GM23338 (cell line): ENCODE results near the gene STK33. TPM values are rescaled to one million over a fixed set of nuclear protein-coding genes. Genes with fewer than 3 reads are reported as not detected.

ENCODE experiments used
- ATAC-seq: fragments of 200-7000 bp; cut with Tn5 transposase; 3 replicates; pipeline ENCODE4 v1.9.1; 2020
- DNase-seq: peaks from one replicate; pipeline ENCODE4 v3.0.0-alpha.2; 2015; ENCODE audit warnings: low spot score
- H2AFZ ChIP-seq: fragments of 200-600 bp; sonication (generic); 2 replicates; pipeline ENCODE4 v1.8.0; 2016; ENCODE audit warnings: antibody characterized with exemption, mild to moderate bottlenecking, moderate library complexity
- H3F3A ChIP-seq: fragments of 200-600 bp; sonication (generic); replicated peaks from 2 replicates; pipeline ENCODE4 v1.8.0; 2017; ENCODE audit warnings: antibody characterized with exemption, mixed run types, low read depth
- H3K27ac ChIP-seq: fragments of 200-600 bp; sonication (generic); 2 replicates; pipeline ENCODE4 v1.6.1; 2016; ENCODE audit warnings: low read depth
- H3K27me3 ChIP-seq: fragments of 200-600 bp; sonication (generic); 2 replicates; pipeline ENCODE4 v1.8.0; 2016; ENCODE audit warnings: mild to moderate bottlenecking, mixed run types, moderate library complexity; ENCODE audit not compliant: insufficient read depth
- H3K36me3 ChIP-seq: fragments of 200-600 bp; sonication (generic); 2 replicates; pipeline ENCODE4 v1.8.0; 2016; ENCODE audit warnings: mild to moderate bottlenecking; ENCODE audit not compliant: insufficient read depth
- H3K4me1 ChIP-seq: fragments of 200-600 bp; sonication (generic); 2 replicates; pipeline ENCODE4 v1.8.0; 2016; ENCODE audit warnings: mild to moderate bottlenecking, moderate library complexity; ENCODE audit not compliant: insufficient read depth
- H3K4me2 ChIP-seq: fragments of 200-600 bp; sonication (generic); 2 replicates; pipeline ENCODE4 v1.7.1; 2017; ENCODE audit warnings: mixed run types
- H3K4me3 ChIP-seq: fragments of 200-600 bp; sonication (generic); 2 replicates; pipeline ENCODE4 v1.6.1; 2016; ENCODE audit warnings: mixed run types
- H3K79me2 ChIP-seq: fragments of 200-600 bp; sonication (generic); replicated peaks from 2 replicates; pipeline ENCODE4 v1.8.0; 2017; ENCODE audit warnings: mild to moderate bottlenecking; ENCODE audit not compliant: insufficient read depth
- H3K9me2 ChIP-seq: fragments of 200-600 bp; sonication (generic); 2 replicates; pipeline ENCODE4 v1.8.0; 2017; ENCODE audit not compliant: insufficient read depth
- H4K20me1 ChIP-seq: fragments of 200-600 bp; sonication (generic); replicated peaks from 2 replicates; pipeline ENCODE4 v1.8.0; 2017; ENCODE audit warnings: mild to moderate bottlenecking; ENCODE audit not compliant: insufficient read depth
- H3K27ac Mint-ChIP-seq: 2 replicates; pipeline ENCODE4 v1.8.0; 2020; ENCODE audit warnings: inconsistent platforms, mild to moderate bottlenecking, moderate library complexity, mixed read lengths
- H3K27me3 Mint-ChIP-seq: 3 replicates; pipeline ENCODE4 v1.8.0; 2022; ENCODE audit warnings: low read depth, mild to moderate bottlenecking, moderate library complexity, mixed read lengths, inconsistent platforms; ENCODE audit not compliant: insufficient read depth, poor library complexity
- H3K36me3 Mint-ChIP-seq: 3 replicates; pipeline ENCODE4 v1.8.0; 2021; ENCODE audit warnings: low read depth, mild to moderate bottlenecking, inconsistent platforms, moderate library complexity, mixed read lengths
- H3K4me1 Mint-ChIP-seq: 3 replicates; pipeline ENCODE4 v1.8.0; 2020; ENCODE audit warnings: mild to moderate bottlenecking, inconsistent platforms, mixed read lengths
- H3K4me3 Mint-ChIP-seq: 3 replicates; pipeline ENCODE4 v1.8.0; 2021; ENCODE audit warnings: moderate library complexity, mild to moderate bottlenecking, inconsistent platforms, mixed read lengths
- H3K9me3 Mint-ChIP-seq: 3 replicates; pipeline ENCODE4 v1.8.0; 2020; ENCODE audit warnings: moderate library complexity, mild to moderate bottlenecking, inconsistent platforms, mixed read lengths
- CREB1 ChIP-seq: fragments of 250-450 bp; sonication (Bioruptor Pico); IDR thresholded peaks from 2 replicates; pipeline ENCODE4 v1.5.0; 2020; ENCODE audit warnings: low read depth, mild to moderate bottlenecking, moderate library complexity
- EZH2 ChIP-seq: fragments of 200-600 bp; sonication (generic); IDR thresholded peaks from one replicate; pipeline ENCODE4 v1.8.0; 2017; ENCODE audit warnings: antibody characterized with exemption, mild to moderate bottlenecking, low read depth; ENCODE audit not compliant: unreplicated experiment
- JUNB ChIP-seq: IDR thresholded peaks from one replicate; pipeline ENCODE4 v1.6.1; 2016; ENCODE audit warnings: antibody characterized with exemption; ENCODE audit not compliant: unreplicated experiment
- NANOG ChIP-seq: IDR thresholded peaks from 2 replicates; pipeline ENCODE4 v1.6.1; 2016; ENCODE audit warnings: antibody characterized with exemption, borderline replicate concordance
- POLR2AphosphoS5 ChIP-seq: IDR thresholded peaks from 2 replicates; pipeline ENCODE4 v1.6.1; 2016; ENCODE audit warnings: antibody characterized with exemption, low read depth
- ZNF114 ChIP-seq: fragments of 250-450 bp; sonication (Bioruptor Pico); IDR thresholded peaks from 2 replicates; pipeline ENCODE4 v1.5.0; 2020; ENCODE audit warnings: mild to moderate bottlenecking, moderate library complexity
- ZNF331 ChIP-seq: fragments of 250-450 bp; sonication (Bioruptor Pico); IDR thresholded peaks from 2 replicates; pipeline ENCODE4 v1.5.0; 2020; ENCODE audit warnings: low read depth, mild to moderate bottlenecking, moderate library complexity
- polyA plus RNA-seq: library from polyadenylated mRNA; unstranded; fragments of >200 nt; fragmentation: Nextera tagmentation; extraction: Ambion mirVana; gene quantifications from 2 replicates; pipeline ENCODE4 v1.2.1, GENCODE V29; 2016
- total RNA-seq: library from RNA; depleted of rRNA; stranded (reverse); fragments of >200 nt; shearing (Covaris generic); gene quantifications from 2 replicates; pipeline ENCODE4 v1.2.3, GENCODE V29; 2014
- TF ChIP-seq, protein P1 (sequence below): fragments of 250-450 bp; sonication (Bioruptor Pico); IDR thresholded peaks from 2 replicates; pipeline ENCODE4 v1.5.0; 2020; ENCODE audit warnings: mild to moderate bottlenecking, moderate library complexity
- TF ChIP-seq, protein P2 (sequence below): IDR thresholded peaks from 2 replicates; pipeline ENCODE4 v1.6.1; 2016; ENCODE audit warnings: antibody characterized with exemption
- TF ChIP-seq, protein P3 (sequence below): IDR thresholded peaks from one replicate; pipeline ENCODE4 v1.6.1; 2018; ENCODE audit warnings: antibody characterized with exemption; ENCODE audit not compliant: unreplicated experiment
- TF ChIP-seq, protein P4 (sequence below), 2 experiments: fragments of 200-600 bp in 1 of 2; sonication (generic) in 1 of 2; conservative IDR thresholded peaks; 2 replicates each; pipeline versions ENCODE4 v1.5.1 to v1.6.1; 2016 to 2017; ENCODE audit warnings: antibody characterized with exemption in 2 of 2, low read depth in 2 of 2, mild to moderate bottlenecking in 2 of 2, moderate library complexity in 1 of 2

The STK33 gene
- total and polyA plus RNA-seq, 2 experiments from 2014 or later: 17.2 to 18.2 TPM

DNA sequence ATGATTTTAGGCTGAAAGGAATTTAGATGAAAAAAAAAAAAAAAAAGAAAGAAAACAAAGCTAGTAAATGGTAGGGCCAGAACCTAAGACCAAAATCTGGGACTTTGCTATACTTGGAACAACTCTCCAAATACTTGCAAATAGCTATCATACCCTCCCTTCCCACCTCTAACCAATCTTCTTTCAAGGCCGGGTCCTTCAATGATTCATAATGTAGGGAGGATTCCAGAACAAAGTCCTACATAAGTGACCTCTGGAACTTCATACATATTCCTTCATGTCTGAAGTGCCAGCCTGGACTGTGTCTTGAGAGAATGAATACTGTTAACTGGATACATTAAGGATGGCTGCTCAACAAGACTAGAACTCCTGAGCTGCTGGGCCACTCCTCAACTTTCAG, 9.9 kb downstream of the STK33 start (continued):
- TF ChIP-seq, protein P1, sequence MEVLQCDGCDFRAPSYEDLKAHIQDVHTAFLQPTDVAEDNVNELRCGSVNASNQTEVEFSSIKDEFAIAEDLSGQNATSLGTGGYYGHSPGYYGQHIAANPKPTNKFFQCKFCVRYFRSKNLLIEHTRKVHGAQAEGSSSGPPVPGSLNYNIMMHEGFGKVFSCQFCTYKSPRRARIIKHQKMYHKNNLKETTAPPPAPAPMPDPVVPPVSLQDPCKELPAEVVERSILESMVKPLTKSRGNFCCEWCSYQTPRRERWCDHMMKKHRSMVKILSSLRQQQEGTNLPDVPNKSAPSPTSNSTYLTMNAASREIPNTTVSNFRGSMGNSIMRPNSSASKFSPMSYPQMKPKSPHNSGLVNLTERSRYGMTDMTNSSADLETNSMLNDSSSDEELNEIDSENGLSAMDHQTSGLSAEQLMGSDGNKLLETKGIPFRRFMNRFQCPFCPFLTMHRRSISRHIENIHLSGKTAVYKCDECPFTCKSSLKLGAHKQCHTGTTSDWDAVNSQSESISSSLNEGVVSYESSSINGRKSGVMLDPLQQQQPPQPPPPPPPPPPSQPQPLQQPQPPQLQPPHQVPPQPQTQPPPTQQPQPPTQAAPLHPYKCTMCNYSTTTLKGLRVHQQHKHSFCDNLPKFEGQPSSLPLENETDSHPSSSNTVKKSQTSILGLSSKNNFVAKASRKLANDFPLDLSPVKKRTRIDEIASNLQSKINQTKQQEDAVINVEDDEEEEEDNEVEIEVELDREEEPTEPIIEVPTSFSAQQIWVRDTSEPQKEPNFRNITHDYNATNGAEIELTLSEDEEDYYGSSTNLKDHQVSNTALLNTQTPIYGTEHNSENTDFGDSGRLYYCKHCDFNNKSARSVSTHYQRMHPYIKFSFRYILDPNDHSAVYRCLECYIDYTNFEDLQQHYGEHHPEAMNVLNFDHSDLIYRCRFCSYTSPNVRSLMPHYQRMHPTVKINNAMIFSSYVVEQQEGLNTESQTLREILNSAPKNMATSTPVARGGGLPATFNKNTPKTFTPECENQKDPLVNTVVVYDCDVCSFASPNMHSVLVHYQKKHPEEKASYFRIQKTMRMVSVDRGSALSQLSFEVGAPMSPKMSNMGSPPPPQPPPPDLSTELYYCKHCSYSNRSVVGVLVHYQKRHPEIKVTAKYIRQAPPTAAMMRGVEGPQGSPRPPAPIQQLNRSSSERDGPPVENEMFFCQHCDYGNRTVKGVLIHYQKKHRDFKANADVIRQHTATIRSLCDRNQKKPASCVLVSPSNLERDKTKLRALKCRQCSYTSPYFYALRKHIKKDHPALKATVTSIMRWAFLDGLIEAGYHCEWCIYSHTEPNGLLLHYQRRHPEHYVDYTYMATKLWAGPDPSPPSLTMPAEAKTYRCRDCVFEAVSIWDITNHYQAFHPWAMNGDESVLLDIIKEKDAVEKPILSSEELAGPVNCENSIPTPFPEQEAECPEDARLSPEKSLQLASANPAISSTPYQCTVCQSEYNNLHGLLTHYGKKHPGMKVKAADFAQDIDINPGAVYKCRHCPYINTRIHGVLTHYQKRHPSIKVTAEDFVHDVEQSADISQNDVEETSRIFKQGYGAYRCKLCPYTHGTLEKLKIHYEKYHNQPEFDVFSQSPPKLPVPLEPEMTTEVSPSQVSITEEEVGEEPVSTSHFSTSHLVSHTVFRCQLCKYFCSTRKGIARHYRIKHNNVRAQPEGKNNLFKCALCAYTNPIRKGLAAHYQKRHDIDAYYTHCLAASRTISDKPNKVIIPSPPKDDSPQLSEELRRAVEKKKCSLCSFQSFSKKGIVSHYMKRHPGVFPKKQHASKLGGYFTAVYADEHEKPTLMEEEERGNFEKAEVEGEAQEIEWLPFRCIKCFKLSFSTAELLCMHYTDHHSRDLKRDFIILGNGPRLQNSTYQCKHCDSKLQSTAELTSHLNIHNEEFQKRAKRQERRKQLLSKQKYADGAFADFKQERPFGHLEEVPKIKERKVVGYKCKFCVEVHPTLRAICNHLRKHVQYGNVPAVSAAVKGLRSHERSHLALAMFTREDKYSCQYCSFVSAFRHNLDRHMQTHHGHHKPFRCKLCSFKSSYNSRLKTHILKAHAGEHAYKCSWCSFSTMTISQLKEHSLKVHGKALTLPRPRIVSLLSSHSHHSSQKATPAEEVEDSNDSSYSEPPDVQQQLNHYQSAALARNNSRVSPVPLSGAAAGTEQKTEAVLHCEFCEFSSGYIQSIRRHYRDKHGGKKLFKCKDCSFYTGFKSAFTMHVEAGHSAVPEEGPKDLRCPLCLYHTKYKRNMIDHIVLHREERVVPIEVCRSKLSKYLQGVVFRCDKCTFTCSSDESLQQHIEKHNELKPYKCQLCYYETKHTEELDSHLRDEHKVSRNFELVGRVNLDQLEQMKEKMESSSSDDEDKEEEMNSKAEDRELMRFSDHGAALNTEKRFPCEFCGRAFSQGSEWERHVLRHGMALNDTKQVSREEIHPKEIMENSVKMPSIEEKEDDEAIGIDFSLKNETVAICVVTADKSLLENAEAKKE (CRISPR knock-in tag): no peak
- TF ChIP-seq NANOG (no peak), ZNF114 (CRISPR knock-in tag) (no peak)
- TF ChIP-seq, protein P2, sequence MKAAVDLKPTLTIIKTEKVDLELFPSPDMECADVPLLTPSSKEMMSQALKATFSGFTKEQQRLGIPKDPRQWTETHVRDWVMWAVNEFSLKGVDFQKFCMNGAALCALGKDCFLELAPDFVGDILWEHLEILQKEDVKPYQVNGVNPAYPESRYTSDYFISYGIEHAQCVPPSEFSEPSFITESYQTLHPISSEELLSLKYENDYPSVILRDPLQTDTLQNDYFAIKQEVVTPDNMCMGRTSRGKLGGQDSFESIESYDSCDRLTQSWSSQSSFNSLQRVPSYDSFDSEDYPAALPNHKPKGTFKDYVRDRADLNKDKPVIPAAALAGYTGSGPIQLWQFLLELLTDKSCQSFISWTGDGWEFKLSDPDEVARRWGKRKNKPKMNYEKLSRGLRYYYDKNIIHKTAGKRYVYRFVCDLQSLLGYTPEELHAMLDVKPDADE: no peak

DNA sequence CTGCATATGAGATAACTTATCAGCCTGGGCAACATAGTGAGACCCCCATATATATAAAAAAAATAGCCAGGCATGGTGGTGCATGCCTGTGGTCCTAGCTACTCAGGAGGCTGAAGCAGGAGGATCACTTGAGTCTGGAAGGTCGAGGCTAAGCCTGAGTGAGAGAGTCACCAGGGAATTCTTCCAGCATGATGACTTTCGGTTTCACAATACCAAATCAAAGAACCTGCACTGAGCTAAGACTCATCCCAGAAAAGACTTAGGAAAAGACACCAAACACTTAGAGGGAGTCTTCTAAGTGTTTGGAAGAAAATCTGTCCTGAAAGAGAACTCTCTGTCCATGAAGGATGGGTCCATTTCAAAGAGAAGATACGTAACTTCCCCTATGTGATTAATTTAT, 12.7 kb downstream of the STK33 start:
- Histone ChIP-seq H3F3A (no peaks in the 10 kb centered on the region), H4K20me1 (no peaks in the 10 kb centered on the region), H3K27me3 (no peaks in the 10 kb centered on the region), H3K4me1 (0 out of 2 replicates have a peak, but pooled peaks cover 3% of the 10 kb centered on the region), H3K4me3 (no peak overlapping the region), H3K4me2 (no peak overlapping the region), H3K79me2 (no peaks in the 10 kb centered on the region; the same call in 1 of the 2 replicates), H2AFZ (no peak overlapping the region), H3K36me3 (no peaks in the 10 kb centered on the region), H3K9me2 (0 out of 2 replicates have a peak, but pooled peaks cover 4% of the 10 kb centered on the region), H3K27ac (no peak overlapping the region)
- H3K4me3 Mint-ChIP-seq: no peak overlapping the region
- TF ChIP-seq ZNF114 (CRISPR knock-in tag) (no peak), CREB1 (no peak), NANOG (no peak), EZH2 (no peak), POLR2AphosphoS5 (no peak), ZNF331 (no peak), JUNB (no peak)
- TF ChIP-seq, protein P3, sequence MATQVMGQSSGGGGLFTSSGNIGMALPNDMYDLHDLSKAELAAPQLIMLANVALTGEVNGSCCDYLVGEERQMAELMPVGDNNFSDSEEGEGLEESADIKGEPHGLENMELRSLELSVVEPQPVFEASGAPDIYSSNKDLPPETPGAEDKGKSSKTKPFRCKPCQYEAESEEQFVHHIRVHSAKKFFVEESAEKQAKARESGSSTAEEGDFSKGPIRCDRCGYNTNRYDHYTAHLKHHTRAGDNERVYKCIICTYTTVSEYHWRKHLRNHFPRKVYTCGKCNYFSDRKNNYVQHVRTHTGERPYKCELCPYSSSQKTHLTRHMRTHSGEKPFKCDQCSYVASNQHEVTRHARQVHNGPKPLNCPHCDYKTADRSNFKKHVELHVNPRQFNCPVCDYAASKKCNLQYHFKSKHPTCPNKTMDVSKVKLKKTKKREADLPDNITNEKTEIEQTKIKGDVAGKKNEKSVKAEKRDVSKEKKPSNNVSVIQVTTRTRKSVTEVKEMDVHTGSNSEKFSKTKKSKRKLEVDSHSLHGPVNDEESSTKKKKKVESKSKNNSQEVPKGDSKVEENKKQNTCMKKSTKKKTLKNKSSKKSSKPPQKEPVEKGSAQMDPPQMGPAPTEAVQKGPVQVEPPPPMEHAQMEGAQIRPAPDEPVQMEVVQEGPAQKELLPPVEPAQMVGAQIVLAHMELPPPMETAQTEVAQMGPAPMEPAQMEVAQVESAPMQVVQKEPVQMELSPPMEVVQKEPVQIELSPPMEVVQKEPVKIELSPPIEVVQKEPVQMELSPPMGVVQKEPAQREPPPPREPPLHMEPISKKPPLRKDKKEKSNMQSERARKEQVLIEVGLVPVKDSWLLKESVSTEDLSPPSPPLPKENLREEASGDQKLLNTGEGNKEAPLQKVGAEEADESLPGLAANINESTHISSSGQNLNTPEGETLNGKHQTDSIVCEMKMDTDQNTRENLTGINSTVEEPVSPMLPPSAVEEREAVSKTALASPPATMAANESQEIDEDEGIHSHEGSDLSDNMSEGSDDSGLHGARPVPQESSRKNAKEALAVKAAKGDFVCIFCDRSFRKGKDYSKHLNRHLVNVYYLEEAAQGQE: no peak
- TF ChIP-seq, protein P4, sequence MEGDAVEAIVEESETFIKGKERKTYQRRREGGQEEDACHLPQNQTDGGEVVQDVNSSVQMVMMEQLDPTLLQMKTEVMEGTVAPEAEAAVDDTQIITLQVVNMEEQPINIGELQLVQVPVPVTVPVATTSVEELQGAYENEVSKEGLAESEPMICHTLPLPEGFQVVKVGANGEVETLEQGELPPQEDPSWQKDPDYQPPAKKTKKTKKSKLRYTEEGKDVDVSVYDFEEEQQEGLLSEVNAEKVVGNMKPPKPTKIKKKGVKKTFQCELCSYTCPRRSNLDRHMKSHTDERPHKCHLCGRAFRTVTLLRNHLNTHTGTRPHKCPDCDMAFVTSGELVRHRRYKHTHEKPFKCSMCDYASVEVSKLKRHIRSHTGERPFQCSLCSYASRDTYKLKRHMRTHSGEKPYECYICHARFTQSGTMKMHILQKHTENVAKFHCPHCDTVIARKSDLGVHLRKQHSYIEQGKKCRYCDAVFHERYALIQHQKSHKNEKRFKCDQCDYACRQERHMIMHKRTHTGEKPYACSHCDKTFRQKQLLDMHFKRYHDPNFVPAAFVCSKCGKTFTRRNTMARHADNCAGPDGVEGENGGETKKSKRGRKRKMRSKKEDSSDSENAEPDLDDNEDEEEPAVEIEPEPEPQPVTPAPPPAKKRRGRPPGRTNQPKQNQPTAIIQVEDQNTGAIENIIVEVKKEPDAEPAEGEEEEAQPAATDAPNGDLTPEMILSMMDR (conservative IDR thresholded peaks at IDR 0.05; ENCODE audit: low read depth in 2 of 2): no peak
- peaks cover 17% of the 10 kb centered on the region; the same call in 2 of the 3 replicates for H3K9me3 Mint-ChIP-seq
- no peak overlapping the region for H3K27ac Mint-ChIP-seq
- no peaks in the 10 kb centered on the region for H3K27me3 Mint-ChIP-seq
- no peak for DNase-seq
- ATAC-seq: no peak
- peaks cover 3% of the 10 kb centered on the region; the same call in 1 of the 3 replicates for H3K4me1 Mint-ChIP-seq
- H3K36me3 Mint-ChIP-seq: peaks cover 14% of the 10 kb centered on the region; the same call in 2 of the 3 replicates
